HPDE6-E6E7 (cell line): Measurements from ENCODE around the gene ZNF710.
"Not testable (repeated sequence)": the region's sequence is repeated elsewhere in the genome, so short reads cannot be mapped to it uniquely, and the experiment has no call there.

Source experiments
- DNase-seq: peaks from one replicate; pipeline ENCODE4 v3.0.0; 2011; ENCODE audit warnings: missing footprints; ENCODE audit errors: extremely low spot score

Gene ZNF710

GRCh38 chr15:90101969-90102890, 101.1 kb downstream of the ZNF710 start, which contains the start of gene IDH2:
Gene IDH2, minus strand, starts transcription at chr15:90102468. Its CDS starts 78 bp downstream, at chr15:90102390.
- peak; percentile 78 for DNase-seq

- no peak for DNase-seq
Observed at GRCh38 chr15:90103701-90104329, 102.7 kb downstream of the ZNF710 start.

GRCh38 chr15:90104551-90104950, 103.4 kb downstream of the ZNF710 start:
- peak; percentile 42 for DNase-seq

DNA sequence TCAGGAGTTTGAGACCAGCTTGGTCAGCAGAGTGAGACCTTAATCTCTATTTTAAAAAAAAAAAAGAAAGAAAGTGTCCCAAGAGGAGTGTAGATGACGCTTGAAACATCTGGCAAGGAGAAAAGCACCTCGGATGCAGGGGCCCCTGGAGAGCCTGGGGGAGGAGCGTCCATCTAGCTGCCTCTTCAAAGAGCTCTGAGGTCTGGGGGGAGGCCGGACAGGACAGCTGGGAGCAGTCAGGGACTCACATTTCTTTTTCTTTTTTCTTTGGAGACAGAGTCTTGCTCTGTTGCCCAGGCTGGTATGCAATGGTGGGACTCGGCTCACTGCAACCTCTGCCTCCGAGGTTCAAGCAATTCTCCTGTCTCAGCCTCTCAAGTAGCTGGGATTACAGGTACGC, 104.4 kb downstream of the ZNF710 start:
- DNase-seq: no peak

- DNase-seq: peak; percentile 94
Observed at GRCh38 chr15:90106522-90107117, 105.5 kb downstream of the ZNF710 start.

DNA sequence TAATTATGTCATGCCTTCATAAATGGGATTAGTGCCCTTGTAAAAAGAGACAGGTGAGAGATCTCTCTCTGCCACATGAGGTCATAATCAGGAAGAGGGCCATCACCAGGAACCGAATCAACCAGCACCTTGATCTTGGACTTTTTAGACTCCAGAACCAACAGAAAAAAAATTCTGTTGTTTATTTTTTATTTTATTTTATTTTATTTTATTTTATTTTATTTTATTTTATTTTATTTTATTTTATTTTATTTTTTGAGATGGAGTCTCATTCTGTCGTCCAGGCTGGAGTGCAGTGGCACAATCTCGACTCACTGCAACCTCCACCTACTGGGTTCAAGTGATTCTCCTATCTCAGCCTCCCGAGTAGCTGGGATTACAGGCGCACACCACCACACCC, 106.9 kb downstream of the ZNF710 start:
- not testable (repeated sequence) for DNase-seq

- not testable (repeated sequence) for DNase-seq
Observed at GRCh38 chr15:90109163-90109751, 108.1 kb downstream of the ZNF710 start.

DNA sequence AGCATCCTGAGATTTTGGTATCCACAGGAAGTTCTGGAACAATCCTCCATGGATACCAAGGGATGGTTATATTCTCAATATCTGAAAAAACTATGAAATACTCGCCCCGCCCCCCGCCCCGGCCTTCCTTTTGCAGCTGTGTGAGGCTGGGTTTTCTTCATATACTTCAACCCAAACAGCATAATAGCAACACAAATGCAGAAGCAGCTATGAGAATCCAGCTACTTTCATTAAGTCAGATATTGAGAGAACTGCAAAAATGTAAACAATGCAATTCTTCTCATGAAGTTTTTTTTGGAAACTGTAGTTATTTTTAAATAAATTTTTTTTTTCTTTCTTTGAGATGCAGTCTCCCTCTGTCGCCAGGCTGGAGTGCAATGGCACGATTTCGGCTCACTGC, 112.0 kb downstream of the ZNF710 start:
- no peak for DNase-seq

DNA sequence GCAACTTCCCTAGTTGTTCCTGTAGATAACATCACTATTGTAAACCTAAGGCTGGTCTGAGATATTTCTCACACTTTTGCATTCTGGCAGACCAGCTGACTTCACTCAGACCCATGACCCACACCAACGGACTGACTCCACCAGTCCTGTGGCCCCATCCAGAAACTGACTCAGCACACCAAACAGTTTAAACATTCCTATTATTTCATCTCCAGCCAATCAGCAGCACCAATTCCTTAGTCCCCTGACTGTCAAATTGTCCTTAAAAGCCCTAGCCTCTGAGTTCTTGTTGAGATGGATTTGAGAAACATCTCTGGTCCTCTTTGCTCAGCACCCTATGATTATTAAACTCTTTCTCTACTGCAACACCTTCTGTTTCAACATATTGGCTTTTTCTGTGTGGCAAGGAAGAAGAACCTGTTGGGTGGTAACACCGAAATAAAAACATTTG, 113.4 kb downstream of the ZNF710 start:
- no peak for DNase-seq

DNA sequence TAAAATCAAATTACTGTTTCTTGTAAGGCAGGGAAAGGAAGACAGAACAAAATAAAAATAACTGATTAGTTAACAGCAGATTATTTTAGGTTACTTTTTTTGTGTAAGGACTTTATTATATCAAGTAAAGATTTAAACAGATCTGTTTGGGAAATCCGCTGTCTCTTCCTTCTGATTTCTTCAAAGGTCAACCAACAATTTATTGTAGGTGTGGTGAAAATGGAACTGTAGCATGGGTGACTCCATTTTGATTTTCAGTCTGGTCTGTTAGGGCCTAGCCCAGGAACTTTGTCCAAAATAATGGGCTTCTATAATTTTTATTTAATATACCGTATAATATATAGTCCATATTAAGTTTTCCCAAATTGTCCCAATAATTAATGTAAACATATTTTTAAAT, 114.7 kb downstream of the ZNF710 start:
- no peak for DNase-seq

- no peak for DNase-seq
Observed at GRCh38 chr15:90119367-90119766, 118.2 kb downstream of the ZNF710 start.

DNA sequence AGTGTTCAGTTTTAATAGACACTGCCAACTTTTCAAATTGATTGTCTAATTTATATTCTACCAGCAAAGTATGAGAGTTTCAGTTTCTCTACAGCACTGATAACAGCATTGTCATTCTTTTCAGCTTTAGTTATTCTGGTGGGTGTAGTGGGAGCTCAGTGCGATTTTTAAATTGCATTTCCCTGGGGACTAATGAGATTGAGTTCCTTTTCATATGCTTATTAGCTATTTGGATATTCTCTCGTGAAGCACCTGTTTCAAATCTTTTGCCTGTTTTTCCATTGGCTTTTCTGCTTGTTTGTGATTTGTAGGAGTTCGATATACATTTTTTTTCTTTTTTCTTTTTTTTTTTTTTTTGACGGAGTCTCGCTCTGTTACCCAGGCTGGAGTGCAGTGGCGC, 120.0 kb downstream of the ZNF710 start:
- DNase-seq: no peak

DNA sequence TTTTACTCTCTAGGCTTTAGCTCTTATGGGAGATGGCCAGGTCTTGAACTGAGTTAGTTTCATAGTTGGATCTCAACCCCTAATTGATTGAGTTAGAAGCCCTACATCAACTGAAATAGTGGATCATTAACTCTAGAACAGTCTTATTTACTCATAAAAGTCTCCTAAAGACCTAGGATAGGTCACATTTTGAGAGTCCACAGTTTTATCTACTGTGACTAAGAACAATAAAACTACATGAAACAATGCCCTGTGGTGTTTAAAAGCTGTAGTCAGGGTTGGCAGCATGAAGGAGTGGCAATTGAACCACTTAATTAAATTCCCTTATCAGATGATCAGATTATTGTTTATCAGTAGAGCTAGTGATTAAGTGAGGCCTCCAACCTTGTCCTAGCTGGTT, 123.4 kb downstream of the ZNF710 start:
- no peak for DNase-seq

DNA sequence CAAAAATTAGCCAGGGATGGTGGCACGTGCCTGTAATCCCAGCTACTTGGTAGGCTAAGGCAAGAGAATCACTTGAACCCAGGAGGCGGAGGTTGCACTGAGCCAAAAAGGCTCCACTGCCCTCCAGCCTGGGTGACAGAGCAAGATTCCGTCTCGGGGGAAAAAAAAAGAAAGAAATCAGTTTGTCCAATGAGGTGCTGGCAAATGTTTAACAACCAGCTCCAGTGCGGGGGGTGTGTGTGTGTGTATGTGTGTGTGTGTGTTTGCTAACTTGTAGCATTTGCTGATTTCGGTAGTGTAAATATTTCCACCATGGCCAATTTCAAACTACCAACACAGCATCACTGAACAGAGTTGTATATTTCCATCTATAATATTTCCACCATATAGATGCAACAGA, 124.9 kb downstream of the ZNF710 start:
- DNase-seq: no peak

GRCh38 chr15:90126596-90127435, 125.7 kb downstream of the ZNF710 start:
- DNase-seq: no peak

- DNase-seq: no peak
Observed at GRCh38 chr15:90130291-90130690, 129.2 kb downstream of the ZNF710 start.
